Ectodermal cell (in vitro differentiated cells): ENCODE results near the gene ZER1. TPM values are rescaled to one million over a fixed set of nuclear protein-coding genes. Genes with fewer than 3 reads are reported as not detected.

Experiments used
- H3K27ac ChIP-seq: 2 replicates; pipeline ENCODE4 v1.7.0; 2013; ENCODE audit warnings: mild to moderate bottlenecking, low read depth, low read length; ENCODE audit not compliant: insufficient read depth, poor library complexity, severe bottlenecking
- H3K27me3 ChIP-seq: 2 replicates; pipeline ENCODE4 v1.7.0; 2013; ENCODE audit warnings: mild to moderate bottlenecking, low read length; ENCODE audit not compliant: insufficient read depth, control insufficient read depth, poor library complexity, severe bottlenecking
- H3K36me3 ChIP-seq: one replicate; pipeline ENCODE4 v1.7.0; 2013; ENCODE audit warnings: low read length; ENCODE audit not compliant: control insufficient read depth, insufficient read depth
- H3K4me1 ChIP-seq: one replicate; pipeline ENCODE4 v1.7.0; 2013; ENCODE audit warnings: low read length; ENCODE audit not compliant: control insufficient read depth, insufficient read depth
- H3K4me3 ChIP-seq: 2 replicates; pipeline ENCODE4 v1.7.0; 2013; ENCODE audit warnings: low read depth, low read length, control low read depth; ENCODE audit not compliant: insufficient read depth
- H3K9me3 ChIP-seq: 2 replicates; pipeline ENCODE4 v1.7.0; 2013; ENCODE audit warnings: mild to moderate bottlenecking, low read length, moderate library complexity; ENCODE audit not compliant: control insufficient read depth
- WGBS, 2 experiments: methylation state at CpG; one replicate each; pipeline ENCODE4 v1.1.7; 2013; ENCODE audit warnings: missing lambda C conversion rate in 2 of 2; 5-methylcytosine and 5-hydroxymethylcytosine counted together
- polyA plus RNA-seq, 4 experiments: library from polyadenylated mRNA; stranded (reverse); fragments of 50-300 nt; gene quantifications; one replicate each; pipeline ENCODE4 v1.2.3, GENCODE V29; 2013

ZER1 gene
- 31.8 TPM for polyA plus RNA-seq (2013, experiment 1 of 4)
- 38.6 TPM for polyA plus RNA-seq (2013, experiment 2 of 4)
- 22.0 TPM for polyA plus RNA-seq (2013, experiment 3 of 4)
- polyA plus RNA-seq (2013, experiment 4 of 4): 25.5 TPM

DNA sequence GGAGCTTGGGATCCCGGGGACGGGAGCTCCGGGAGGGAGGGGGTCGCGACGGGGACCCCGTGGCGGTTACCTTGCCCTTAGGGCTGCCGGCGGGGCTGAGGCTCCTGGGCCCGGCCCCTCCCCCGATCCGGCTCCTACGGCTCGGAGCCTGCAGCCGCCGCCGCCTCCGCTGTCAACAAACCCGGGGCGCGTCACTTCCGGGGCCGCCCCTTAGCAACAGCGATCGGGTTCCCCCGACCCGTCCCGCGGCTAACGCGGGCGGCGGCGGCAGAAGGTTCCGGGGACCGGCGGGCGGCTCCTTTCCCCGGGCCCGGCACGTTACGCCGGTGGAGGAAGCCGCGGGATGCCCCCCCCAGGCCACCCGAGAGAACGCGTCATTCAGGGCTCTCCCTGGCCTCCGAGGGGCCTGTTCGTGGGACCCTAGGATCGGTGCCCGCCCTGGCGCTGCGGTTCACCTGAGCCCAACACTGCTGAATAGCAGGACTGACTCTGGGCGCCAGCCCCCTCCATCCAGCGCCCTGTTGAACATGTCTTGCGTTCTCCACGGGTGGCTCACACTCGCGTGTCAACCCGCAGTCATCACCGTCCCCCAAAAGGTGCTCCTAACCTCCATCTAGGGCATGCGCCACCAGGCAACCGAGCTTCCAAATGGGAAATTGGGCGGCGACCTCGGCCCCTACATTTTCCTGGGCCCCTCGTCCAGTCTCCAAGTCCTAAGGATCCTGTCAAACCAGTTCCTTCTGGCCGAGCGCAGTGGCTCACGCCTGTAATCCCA is at the start of gene ZER1:
ZER1 (minus strand) TSS at position 183 of the 775 bp plus-strand sequence. CDS start 16,362 bp downstream, outside the sequence.
- WGBS, 2 experiments: 5 to 6% methylated on average over 72 of the region's 72 CpGs
- Histone ChIP-seq H3K4me3 (peak within 1 kb of the TSS; percentile 85), H3K27ac (peak within 1 kb of the TSS; percentile 77), H3K27me3 (no peaks in the 10 kb centered on the region), H3K36me3 (no peaks in the 10 kb centered on the region), H3K9me3 (no peaks in the 10 kb centered on the region), H3K4me1 (peaks cover 5% of the 10 kb centered on the region)

DNA sequence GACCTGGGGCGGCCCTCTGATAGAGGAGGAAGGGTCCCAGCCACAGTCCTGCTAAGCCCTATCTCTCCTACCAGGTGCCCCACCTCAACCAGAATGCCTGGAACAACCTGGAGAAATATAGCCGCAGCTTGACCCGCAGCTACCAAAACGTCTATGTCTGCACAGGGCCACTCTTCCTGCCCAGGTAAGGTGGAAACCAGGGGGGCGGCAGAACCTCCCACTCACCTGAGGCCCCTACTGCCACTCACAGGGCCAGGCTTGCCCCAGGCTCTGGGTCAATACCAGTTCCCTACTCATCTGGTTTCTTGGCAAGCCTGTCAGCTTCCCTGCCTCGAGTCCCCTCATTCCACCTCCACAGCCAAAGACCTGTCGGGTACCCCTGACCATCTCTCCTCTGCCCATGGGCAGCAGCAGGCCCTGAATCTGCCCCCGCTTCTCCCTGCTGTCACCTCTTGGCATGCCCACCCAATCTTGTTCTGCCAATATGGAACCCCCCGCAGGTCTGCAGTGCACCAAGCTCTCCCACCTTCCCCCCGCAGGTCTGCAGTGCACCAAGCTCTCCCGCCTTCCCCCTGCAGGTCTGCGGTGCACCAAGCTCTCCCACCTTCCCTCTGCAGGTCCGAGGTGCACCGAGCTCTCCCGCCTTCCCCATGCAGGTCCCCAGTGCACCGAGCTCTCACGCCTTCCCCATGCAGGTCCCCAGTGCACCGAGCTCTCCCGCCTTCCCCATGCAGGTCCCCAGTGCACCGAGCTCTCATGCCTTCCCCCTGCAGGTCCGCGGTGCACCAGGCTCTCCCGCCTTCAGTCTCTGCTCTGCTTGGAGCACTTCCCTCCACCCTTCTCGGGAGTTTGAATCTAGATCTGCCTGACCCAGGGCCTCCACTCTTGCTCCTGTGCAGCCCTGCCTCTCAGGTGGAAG is 49.2 kb upstream of the ZER1 start:
- H3K36me3 ChIP-seq: peaks cover 11% of the 10 kb centered on the region
- H3K4me1 ChIP-seq: peaks cover 7% of the 10 kb centered on the region

DNA sequence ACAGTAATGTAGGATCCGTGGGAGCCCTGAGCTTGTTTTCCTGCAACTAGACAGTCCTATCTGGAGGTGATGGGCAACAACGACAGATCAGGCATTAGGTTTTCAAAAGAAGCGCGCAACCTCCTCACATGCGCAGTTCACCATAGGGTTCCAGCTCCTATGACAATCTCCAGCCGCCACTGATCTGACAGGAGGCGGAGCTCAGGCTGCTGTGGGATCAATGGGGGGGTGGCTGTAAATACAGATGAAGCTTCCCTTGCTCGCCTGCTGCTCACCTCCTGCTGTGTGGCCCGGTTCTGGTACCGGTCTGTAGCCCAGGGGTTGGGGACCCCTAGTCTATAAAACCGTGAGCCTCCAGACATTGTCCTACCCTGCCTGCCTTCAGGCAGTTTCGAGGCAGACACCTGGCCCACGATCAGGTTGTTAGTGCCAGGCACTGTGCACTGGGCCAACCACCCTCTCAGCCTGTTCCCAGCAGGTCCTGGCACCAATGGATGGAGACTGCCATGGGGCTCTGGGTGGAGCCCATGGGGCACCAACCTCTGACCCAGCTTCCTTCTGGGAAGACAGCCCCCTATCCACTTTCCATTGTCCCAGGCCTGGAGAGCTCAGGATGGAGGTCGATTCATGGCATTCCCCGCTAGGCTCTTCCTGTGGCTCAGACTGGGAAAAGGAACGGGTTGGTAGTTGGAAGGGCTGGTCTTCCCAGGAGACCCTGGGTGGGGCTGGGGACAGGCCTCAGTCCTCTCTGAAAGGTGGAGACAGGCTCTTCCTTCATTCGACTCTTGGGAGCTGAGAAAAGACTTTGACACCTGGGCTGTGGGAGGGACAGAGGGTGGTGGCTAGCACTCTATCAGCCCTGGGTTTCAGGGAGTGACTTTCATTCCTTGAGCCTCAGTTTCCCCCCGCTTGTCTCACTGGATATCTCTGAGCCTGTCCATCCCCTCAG is 48.3 kb upstream of the ZER1 start:
- H3K4me3 ChIP-seq: peak overlapping the region; percentile 1
- peaks cover 11% of the 10 kb centered on the region for H3K36me3 ChIP-seq
- H3K4me1 ChIP-seq: peaks cover 7% of the 10 kb centered on the region
- no peaks in the 10 kb centered on the region for H3K9me3 ChIP-seq
- no peak overlapping the region for H3K27ac ChIP-seq
- H3K27me3 ChIP-seq: peaks cover 5% of the 10 kb centered on the region
- 78 to 80% methylated on average over 18 of the region's 18 CpGs for WGBS, 2 experiments

More for the DNA sequence above, 49.2 kb upstream of the ZER1 start:
- no peak overlapping the region for H3K27ac ChIP-seq
- no peaks in the 10 kb centered on the region for H3K9me3 ChIP-seq
- H3K27me3 ChIP-seq: peaks cover 5% of the 10 kb centered on the region
- no peak overlapping the region for H3K4me3 ChIP-seq
- 91% methylated on average over 24 of the region's 24 CpGs for WGBS, 2 experiments

DNA sequence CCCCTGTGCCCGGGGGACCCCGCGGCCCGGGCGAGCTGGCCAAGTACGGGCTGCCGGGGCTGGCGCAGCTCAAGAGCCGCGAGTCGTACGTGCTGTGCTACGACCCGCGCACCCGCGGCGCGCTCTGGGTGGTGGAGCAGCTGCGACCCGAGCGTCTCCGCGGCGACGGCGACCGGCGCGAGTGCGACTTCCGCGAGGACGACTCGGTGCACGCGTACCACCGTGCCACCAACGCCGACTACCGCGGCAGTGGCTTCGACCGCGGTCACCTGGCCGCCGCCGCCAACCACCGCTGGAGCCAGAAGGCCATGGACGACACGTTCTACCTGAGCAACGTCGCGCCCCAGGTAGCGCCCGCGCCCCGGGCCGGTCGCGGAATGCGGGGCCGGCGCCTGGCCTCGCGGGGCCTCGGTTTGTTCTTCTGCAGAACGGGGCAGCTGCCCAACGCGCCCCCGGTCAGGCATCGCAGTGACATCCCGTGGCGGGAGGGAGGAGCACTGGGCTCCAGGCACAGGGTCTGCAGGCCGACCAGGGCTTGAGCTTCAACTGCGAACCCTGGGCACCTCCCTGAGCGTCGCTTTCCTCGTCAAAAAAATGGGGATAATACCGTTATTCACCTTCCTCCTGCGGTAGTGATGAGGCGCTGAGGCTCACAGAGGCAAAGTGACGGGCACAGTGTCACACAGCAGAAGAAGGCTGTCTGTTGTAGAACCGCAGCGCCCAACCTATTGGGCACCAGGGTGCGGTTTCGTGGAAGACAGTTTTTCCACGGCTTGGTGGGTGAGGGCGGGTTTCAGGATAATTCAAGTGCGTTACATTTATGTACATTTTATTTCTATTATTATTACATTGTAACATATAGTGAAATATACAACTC is 47.4 kb upstream of the ZER1 start:
- H3K4me3 ChIP-seq: peak overlapping the region; percentile 59
- 7 to 11% methylated on average over 86 to 90 of the region's 90 CpGs for WGBS, 2 experiments
- H3K4me1 ChIP-seq: peaks cover 7% of the 10 kb centered on the region
- peaks cover 5% of the 10 kb centered on the region for H3K27me3 ChIP-seq
- peaks cover 3% of the 10 kb centered on the region for H3K36me3 ChIP-seq
- H3K9me3 ChIP-seq: no peaks in the 10 kb centered on the region
- no peak overlapping the region for H3K27ac ChIP-seq

DNA sequence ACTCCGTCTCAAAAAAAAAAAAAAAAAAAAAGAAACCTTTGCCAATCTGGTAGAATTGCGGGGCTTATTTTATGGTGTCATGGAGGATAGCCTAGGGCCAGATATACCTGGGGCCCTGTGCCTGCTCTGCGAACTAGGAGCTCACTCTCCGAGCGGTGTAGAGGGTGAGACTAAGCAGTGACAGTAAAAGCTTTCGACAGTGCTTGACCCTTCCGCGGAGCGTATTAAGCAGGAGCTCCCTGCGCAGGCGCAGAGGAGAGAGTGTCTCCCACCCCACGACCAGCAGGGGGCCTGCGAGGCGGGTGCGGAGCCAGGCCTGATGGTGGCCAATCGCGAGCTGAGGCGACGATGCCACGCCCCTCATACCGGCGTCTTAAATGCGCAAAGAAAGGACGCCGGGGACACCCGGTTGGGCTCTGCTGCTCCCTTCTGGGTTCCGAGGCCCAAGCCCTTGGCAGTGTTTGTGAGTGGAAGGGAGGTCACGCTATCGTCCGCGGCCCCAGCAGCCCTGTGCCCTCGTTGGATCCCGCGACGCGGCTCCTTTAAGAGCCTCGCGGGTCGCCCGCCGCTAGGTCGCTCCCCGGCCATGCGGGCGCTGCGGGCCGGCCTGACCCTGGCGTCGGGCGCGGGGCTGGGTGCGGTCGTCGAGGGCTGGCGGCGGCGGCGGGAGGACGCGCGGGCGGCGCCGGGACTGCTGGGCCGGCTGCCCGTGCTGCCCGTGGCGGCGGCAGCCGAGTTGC is 46.5 kb upstream of the ZER1 start, which contains the start of gene ENDOG:
ENDOG (plus strand) TSS at position 402 of the 740 bp plus-strand sequence; CDS start at position 587, 185 bp downstream.
- Histone ChIP-seq H3K27me3 (peaks cover 5% of the 10 kb centered on the region), H3K4me1 (peaks cover 7% of the 10 kb centered on the region), H3K27ac (peak within 1 kb of the TSS; percentile 55), H3K4me3 (peak within 1 kb of the TSS; percentile 59), H3K36me3 (no peaks in the 10 kb centered on the region), H3K9me3 (no peaks in the 10 kb centered on the region)
- 1 to 2% methylated on average over 70 of the region's 70 CpGs for WGBS, 2 experiments

DNA sequence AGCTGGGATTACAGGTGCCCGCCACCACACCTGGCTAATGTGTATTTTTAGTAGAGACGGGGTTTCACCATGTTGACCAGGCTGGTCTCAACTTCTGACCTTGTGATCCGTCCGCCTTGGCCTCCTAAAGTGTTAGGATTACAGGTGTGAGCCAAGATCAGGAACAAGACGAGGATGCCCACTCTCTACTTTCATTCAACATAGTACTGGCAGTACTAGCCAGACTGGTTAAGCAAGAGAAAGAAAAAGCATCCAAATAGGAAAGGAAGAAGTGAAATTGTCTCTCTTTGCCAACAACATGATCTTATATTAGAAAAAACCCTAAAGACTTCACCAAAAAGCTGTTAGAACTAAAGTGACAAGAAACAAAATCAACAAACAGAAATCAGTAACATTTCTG is 39.1 kb upstream of the ZER1 start:
- 82% methylated on average over 5 of the region's 5 CpGs for whole genome bisulfite sequencing, 2 experiments
- Histone ChIP-seq H3K4me1 (no peaks in the 10 kb centered on the region), H3K4me3 (no peak overlapping the region), H3K27me3 (no peaks in the 10 kb centered on the region), H3K27ac (no peak overlapping the region), H3K36me3 (peaks cover 12% of the 10 kb centered on the region), H3K9me3 (no peaks in the 10 kb centered on the region)

DNA sequence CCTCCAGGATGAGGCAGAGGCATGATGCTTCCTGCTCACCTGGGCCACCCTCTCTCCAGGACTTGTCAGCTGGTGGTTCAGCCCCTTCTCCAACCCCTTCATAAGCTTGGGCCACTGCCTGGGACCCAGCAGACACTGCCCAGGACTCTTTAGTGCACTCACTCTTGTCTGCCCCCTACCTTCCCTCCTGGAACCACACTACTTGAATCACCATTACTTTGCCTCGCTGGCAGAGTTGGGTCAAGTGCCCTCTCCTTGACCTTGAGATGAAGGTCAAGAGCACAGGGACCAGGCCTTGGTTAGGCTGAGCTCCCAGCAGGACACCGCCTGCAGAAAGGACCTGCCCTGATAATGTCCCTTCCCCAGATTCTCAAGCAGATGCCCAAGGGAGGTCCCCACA is 38.1 kb upstream of the ZER1 start:
- Histone ChIP-seq H3K27me3 (no peaks in the 10 kb centered on the region), H3K4me3 (no peak overlapping the region), H3K4me1 (no peaks in the 10 kb centered on the region), H3K36me3 (peaks cover 19% of the 10 kb centered on the region), H3K9me3 (no peaks in the 10 kb centered on the region), H3K27ac (no peak overlapping the region)
- WGBS, 2 experiments: 84 to 94% methylated on average over 2 of the region's 2 CpGs

DNA sequence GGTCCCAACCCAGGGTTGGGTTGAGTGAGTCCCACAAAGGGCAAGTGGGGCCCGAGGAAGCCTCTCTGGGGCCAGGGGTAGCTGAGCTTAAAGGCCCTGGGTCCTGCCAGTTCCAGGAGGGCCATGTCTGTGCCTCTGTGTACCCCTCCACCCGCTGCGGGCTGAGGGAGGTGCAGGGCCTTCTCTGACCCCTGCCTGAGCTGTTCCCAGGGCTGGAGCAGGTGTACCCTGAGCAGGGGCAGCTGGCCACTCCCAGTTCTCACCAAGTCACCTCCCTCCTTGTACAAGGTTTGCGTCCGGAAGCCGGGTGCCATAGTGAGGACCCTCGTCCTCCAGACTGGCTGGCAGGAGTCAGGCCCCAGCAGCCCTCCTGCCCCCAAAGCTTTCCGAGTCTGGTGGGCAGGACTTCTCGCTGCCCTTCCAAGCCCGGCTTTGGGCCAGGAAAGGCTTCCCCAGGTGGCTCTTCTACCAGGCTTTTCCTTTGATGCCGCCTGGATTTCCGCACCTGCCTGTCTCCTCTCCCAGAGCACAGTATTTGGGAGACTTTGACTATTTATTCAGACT is 37.4 kb upstream of the ZER1 start:
- Histone ChIP-seq H3K27ac (no peak overlapping the region), H3K4me1 (no peaks in the 10 kb centered on the region), H3K27me3 (no peaks in the 10 kb centered on the region), H3K4me3 (no peak overlapping the region), H3K36me3 (peaks cover 19% of the 10 kb centered on the region), H3K9me3 (no peaks in the 10 kb centered on the region)
- WGBS, 2 experiments: 93 to 94% methylated on average over 12 of the region's 12 CpGs
